Heart left ventricle (tissue), 13 donors: ENCODE results near the gene USP32.

Experiments used
- POLR2A ChIP-seq, 2 donors: fragments of 450-650 bp; IDR thresholded peaks; one replicate each; pipeline ENCODE4 v1.6.1; 2017; ENCODE audit warnings: antibody characterized with exemption in 2 of 2, mild to moderate bottlenecking in 2 of 2, moderate library complexity in 2 of 2
- TF ChIP-seq, protein P1 (sequence below), 12 donors: fragments of 200-600 bp; sonication (generic) in 4 of 12; IDR thresholded peaks; one replicate each; pipeline versions ENCODE4 v1.5.0 to v1.8.0; 2018 to 2022; ENCODE audit warnings: antibody characterized with exemption in 12 of 12, mild to moderate bottlenecking in 5 of 12
- donor health status: ischemic (EF 13 %, LVEDD 7.1; RV severe dilation, severe dysfunction).
- donor health status: DM: no; HTN: yes; CAD: no.
- donor health status: DM: no; HTN: no; CAD: no.
- donor health status: ischemic (EF 25% LVEDD 6.9; RV normal size, moderate dysfunction).
- donor health status: ischemic (EF 25% LVEDD 5.7; RV mildly dilated, moderate dysfunction).
- donor health status: ischemic (EF 35%, LVEDD 5.7; RV mildly dilated, moderate dysfunction).
- donor health status: nonischemic (EF 11% LVEDD 7.7; RV severe dilation, severe dysfunction).
- donor health status: DM: yes; HTN: yes; CAD: no.
- donor health status: PGD.
- donor health status: ischemic (EF 29% LVEDD 5.4; RV normal size, mild dysfunction).
- donor health status: nonischemic (EF 23%, LVEDD 6.1; RV moderate dilation, normal function).

DNA sequence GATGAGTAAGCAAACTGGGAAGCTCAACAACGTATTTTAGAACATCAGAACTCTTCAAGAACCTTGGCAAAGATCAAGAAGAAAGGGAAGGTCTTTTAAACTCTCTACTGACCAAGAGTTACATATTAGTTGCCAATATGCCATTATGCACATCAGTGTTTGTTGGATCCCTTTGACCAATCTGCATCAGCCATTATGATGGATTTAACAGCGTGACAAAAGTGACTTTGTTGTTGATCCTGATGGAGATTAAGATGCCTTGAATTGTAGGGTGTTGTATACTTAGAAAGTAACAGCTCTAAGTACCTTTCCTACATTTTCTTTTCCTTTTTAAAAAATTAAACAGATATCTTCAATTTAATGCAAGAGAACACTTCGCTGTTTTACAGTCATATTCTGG, 133.6 kb downstream of the USP32 start:
- no peak for TF ChIP-seq POLR2A (IDR thresholded peaks at IDR 0.05)
- TF ChIP-seq, protein P1, sequence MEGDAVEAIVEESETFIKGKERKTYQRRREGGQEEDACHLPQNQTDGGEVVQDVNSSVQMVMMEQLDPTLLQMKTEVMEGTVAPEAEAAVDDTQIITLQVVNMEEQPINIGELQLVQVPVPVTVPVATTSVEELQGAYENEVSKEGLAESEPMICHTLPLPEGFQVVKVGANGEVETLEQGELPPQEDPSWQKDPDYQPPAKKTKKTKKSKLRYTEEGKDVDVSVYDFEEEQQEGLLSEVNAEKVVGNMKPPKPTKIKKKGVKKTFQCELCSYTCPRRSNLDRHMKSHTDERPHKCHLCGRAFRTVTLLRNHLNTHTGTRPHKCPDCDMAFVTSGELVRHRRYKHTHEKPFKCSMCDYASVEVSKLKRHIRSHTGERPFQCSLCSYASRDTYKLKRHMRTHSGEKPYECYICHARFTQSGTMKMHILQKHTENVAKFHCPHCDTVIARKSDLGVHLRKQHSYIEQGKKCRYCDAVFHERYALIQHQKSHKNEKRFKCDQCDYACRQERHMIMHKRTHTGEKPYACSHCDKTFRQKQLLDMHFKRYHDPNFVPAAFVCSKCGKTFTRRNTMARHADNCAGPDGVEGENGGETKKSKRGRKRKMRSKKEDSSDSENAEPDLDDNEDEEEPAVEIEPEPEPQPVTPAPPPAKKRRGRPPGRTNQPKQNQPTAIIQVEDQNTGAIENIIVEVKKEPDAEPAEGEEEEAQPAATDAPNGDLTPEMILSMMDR (IDR thresholded peaks at IDR 0.05) = no peak
